IMR-90 (cell line): ENCODE measurements around the gene THAP10.

Experiments
- CEBPB ChIP-seq: IDR thresholded peaks from 2 replicates; pipeline ENCODE4 v1.6.1; 2012; ENCODE audit warnings: low read depth, low read length, improper control_type of control experiment
- CHD1 ChIP-seq: IDR thresholded peaks from 2 replicates; pipeline ENCODE4 v1.6.1; 2012; ENCODE audit warnings: low read depth, low read length, improper control_type of control experiment
- ELK1 ChIP-seq: fragments of 150-350 bp; IDR thresholded peaks from 2 replicates; pipeline ENCODE4 v1.6.1; 2016; ENCODE audit warnings: low read depth, mild to moderate bottlenecking, low read length, moderate library complexity, borderline replicate concordance
- FOS ChIP-seq: fragments of 150-350 bp; IDR thresholded peaks from 2 replicates; pipeline ENCODE4 v1.6.1; 2016; ENCODE audit warnings: low read depth, low read length
- MAFK ChIP-seq: IDR thresholded peaks from 2 replicates; pipeline ENCODE4 v1.6.1; 2012; ENCODE audit warnings: low read depth, low read length, improper control_type of control experiment
- MAZ ChIP-seq: IDR thresholded peaks from 2 replicates; pipeline ENCODE4 v1.6.1; 2012; ENCODE audit warnings: low read depth, mild to moderate bottlenecking, low read length, improper control_type of control experiment, moderate library complexity, borderline replicate concordance
- MXI1 ChIP-seq: IDR thresholded peaks from 2 replicates; pipeline ENCODE4 v1.6.1; 2012; ENCODE audit warnings: low read depth, mild to moderate bottlenecking, low read length, moderate library complexity, borderline replicate concordance
- POLR2A ChIP-seq: IDR thresholded peaks from 2 replicates; pipeline ENCODE4 v1.6.1; 2012; ENCODE audit warnings: mild to moderate bottlenecking, low read depth, low read length
- RAD21 ChIP-seq: IDR thresholded peaks from 2 replicates; pipeline ENCODE4 v1.6.1; 2012; ENCODE audit warnings: low read length, improper control_type of control experiment
- RFX5 ChIP-seq: IDR thresholded peaks from 2 replicates; pipeline ENCODE4 v1.8.0; 2012; ENCODE audit warnings: low read depth, mild to moderate bottlenecking, low read length, moderate library complexity
- SMC3 ChIP-seq: fragments of 150-350 bp; IDR thresholded peaks from 2 replicates; pipeline ENCODE4 v1.6.1; 2016; ENCODE audit warnings: low read depth, mild to moderate bottlenecking, antibody characterized with exemption, low read length, moderate library complexity
- TF ChIP-seq, protein P1 (sequence below): conservative IDR thresholded peaks from 2 replicates; pipeline ENCODE4 v1.5.1; 2012; ENCODE audit warnings: mild to moderate bottlenecking, low read depth, low read length, improper control_type of control experiment
- TF ChIP-seq, protein P2 (sequence below): fragments of 150-350 bp; IDR thresholded peaks from 2 replicates; pipeline ENCODE4 v1.6.1; 2017; ENCODE audit warnings: mild to moderate bottlenecking, antibody characterized with exemption, low read length, low read depth

DNA sequence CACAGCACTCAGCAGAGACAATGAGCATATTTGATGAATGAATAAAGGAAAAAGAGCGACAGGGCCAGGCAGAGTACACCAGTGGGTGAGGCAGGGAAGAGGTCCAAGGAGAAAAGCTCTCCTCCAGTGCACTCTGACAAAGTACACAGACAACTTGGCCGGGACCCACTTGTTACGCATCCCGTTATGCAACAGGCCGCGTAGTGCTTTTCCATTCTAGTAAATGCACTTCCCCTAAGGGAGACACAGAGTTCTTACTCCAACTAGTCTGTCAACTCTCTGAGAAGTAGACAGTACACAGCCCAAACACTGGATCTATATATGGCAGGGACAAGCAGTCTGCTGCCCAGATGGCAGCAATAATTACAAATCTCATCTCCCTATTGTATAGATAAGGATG is 56.8 kb downstream of the THAP10 start:
- TF ChIP-seq POLR2A (no peak), MAFK (no peak), SMC3 (no peak), CHD1 (no peak), CEBPB (no peak), RAD21 (no peak), MAZ (no peak), RFX5 (no peak), FOS (no peak), ELK1 (no peak), MXI1 (no peak)
- TF ChIP-seq, protein P1, sequence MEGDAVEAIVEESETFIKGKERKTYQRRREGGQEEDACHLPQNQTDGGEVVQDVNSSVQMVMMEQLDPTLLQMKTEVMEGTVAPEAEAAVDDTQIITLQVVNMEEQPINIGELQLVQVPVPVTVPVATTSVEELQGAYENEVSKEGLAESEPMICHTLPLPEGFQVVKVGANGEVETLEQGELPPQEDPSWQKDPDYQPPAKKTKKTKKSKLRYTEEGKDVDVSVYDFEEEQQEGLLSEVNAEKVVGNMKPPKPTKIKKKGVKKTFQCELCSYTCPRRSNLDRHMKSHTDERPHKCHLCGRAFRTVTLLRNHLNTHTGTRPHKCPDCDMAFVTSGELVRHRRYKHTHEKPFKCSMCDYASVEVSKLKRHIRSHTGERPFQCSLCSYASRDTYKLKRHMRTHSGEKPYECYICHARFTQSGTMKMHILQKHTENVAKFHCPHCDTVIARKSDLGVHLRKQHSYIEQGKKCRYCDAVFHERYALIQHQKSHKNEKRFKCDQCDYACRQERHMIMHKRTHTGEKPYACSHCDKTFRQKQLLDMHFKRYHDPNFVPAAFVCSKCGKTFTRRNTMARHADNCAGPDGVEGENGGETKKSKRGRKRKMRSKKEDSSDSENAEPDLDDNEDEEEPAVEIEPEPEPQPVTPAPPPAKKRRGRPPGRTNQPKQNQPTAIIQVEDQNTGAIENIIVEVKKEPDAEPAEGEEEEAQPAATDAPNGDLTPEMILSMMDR: no peak
- TF ChIP-seq, protein P2, sequence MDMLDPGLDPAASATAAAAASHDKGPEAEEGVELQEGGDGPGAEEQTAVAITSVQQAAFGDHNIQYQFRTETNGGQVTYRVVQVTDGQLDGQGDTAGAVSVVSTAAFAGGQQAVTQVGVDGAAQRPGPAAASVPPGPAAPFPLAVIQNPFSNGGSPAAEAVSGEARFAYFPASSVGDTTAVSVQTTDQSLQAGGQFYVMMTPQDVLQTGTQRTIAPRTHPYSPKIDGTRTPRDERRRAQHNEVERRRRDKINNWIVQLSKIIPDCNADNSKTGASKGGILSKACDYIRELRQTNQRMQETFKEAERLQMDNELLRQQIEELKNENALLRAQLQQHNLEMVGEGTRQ: no peak
